Endothelial cell (in vitro differentiated cells): ENCODE results near the gene DOK6. TPM values are rescaled to one million over a fixed set of nuclear protein-coding genes. Genes with fewer than 3 reads are reported as not detected.

Source experiments
- DNase-seq: peaks from one replicate; pipeline ENCODE4 v3.0.0; 2021; ENCODE audit warnings: low spot score
- H3K27ac Mint-ChIP-seq: one replicate; pipeline ENCODE4 v1.8.0; 2021; ENCODE audit warnings: mixed read lengths, inconsistent platforms; ENCODE audit not compliant: unreplicated experiment
- H3K27me3 Mint-ChIP-seq: one replicate; pipeline ENCODE4 v1.8.0; 2021; ENCODE audit warnings: mild to moderate bottlenecking, moderate library complexity, mixed read lengths, inconsistent platforms; ENCODE audit not compliant: unreplicated experiment
- H3K36me3 Mint-ChIP-seq: one replicate; pipeline ENCODE4 v1.8.0; 2021; ENCODE audit warnings: mild to moderate bottlenecking, low read depth, mixed read lengths, inconsistent platforms; ENCODE audit not compliant: unreplicated experiment
- H3K4me1 Mint-ChIP-seq: one replicate; pipeline ENCODE4 v1.8.0; 2021; ENCODE audit warnings: mild to moderate bottlenecking, mixed read lengths, inconsistent platforms; ENCODE audit not compliant: unreplicated experiment
- H3K4me3 Mint-ChIP-seq: one replicate; pipeline ENCODE4 v1.8.0; 2021; ENCODE audit warnings: mild to moderate bottlenecking, mixed read lengths, inconsistent platforms; ENCODE audit not compliant: unreplicated experiment
- H3K9me3 Mint-ChIP-seq: one replicate; pipeline ENCODE4 v1.8.0; 2021; ENCODE audit warnings: mixed read lengths, inconsistent platforms; ENCODE audit not compliant: unreplicated experiment
- CTCF ChIP-seq: fragments of 200-600 bp; sonication (generic); IDR thresholded peaks from one replicate; pipeline ENCODE4 v1.5.0; 2021; ENCODE audit warnings: antibody characterized with exemption; ENCODE audit not compliant: unreplicated experiment
- total RNA-seq: library from RNA; stranded (reverse); fragmentation: NEBNext Ultra II Directional; extraction: Animal tissue kit (Norgen Biotek cat#: 25700); gene quantifications from one replicate; pipeline ENCODE4 v1.2.1, GENCODE V29; 2021; ENCODE audit not compliant: unreplicated experiment

DOK6 gene
- total RNA-seq, 1 donor from 2014 or later: 2.2 TPM

DNA sequence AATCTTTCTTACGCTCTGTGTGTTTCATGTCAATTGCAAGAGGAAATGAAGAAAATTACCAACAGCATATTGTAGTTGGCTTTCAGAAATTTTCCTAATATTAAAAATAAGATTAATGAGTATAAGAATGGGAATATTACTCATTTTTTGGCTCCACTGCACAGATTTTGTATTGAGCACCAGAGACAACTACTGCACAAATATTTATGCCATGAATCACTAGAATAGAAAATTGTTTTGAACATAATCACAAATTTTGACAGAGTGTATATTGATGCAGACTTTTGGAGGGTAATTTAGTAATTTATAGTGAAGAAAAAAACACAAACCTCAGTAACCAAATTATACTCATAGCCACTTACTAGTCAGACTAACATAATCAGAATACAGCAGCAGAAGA is 118.3 kb downstream of the DOK6 start:
- TF ChIP-seq CTCF: no peak
- no peak for DNase-seq
- Mint-ChIP-seq H3K4me3 (no peak overlapping the region), H3K27ac (no peak overlapping the region), H3K27me3 (no peaks in the 10 kb centered on the region), H3K4me1 (peaks cover 4% of the 10 kb centered on the region), H3K9me3 (no peaks in the 10 kb centered on the region), H3K36me3 (no peaks in the 10 kb centered on the region)

- Mint-ChIP-seq H3K27me3 (no peaks in the 10 kb centered on the region), H3K4me3 (no peak overlapping the region), H3K36me3 (no peaks in the 10 kb centered on the region), H3K27ac (no peak overlapping the region), H3K9me3 (no peaks in the 10 kb centered on the region), H3K4me1 (peaks cover 4% of the 10 kb centered on the region)
- no peak for TF ChIP-seq CTCF
- DNase-seq: no peak
Measured at GRCh38 chr18:69523582-69523981, 122.9 kb downstream of the DOK6 start.

DNA sequence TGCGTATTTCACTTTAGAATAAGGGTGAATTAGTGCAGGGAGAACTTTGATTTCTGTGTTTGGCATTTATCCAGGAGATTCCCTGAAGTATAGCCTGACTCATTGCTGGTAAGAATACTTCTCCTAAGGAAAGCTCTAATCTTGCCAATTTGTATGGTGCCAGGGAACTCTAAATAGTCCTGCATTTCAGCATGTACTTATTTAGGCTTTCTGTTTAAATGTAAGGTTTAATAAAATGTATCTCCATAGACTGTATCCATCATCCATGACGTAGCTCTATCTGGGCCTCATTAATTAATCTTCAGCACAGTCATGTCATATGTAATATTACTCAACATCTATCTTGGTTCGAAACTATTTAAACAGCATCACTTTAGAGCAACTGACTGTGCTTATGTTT is 127.7 kb downstream of the DOK6 start:
- H3K4me3 Mint-ChIP-seq: no peak overlapping the region

GRCh38 chr18:69529151-69529550 is 128.5 kb downstream of the DOK6 start:
- Mint-ChIP-seq H3K36me3 (no peaks in the 10 kb centered on the region), H3K9me3 (no peaks in the 10 kb centered on the region), H3K4me1 (no peaks in the 10 kb centered on the region), H3K4me3 (no peak overlapping the region), H3K27ac (no peak overlapping the region), H3K27me3 (no peaks in the 10 kb centered on the region)
- DNase-seq: no peak
- no peak for TF ChIP-seq CTCF

More for the DNA sequence above, 127.7 kb downstream of the DOK6 start:
- Mint-ChIP-seq H3K27ac (no peak overlapping the region), H3K36me3 (no peaks in the 10 kb centered on the region), H3K9me3 (no peaks in the 10 kb centered on the region), H3K4me1 (no peaks in the 10 kb centered on the region), H3K27me3 (no peaks in the 10 kb centered on the region)
- DNase-seq: no peak
- no peak for TF ChIP-seq CTCF

- Mint-ChIP-seq H3K4me1 (no peaks in the 10 kb centered on the region), H3K36me3 (no peaks in the 10 kb centered on the region), H3K4me3 (no peak overlapping the region), H3K9me3 (no peaks in the 10 kb centered on the region), H3K27ac (no peak overlapping the region), H3K27me3 (no peaks in the 10 kb centered on the region)
- TF ChIP-seq CTCF: no peak
- no peak for DNase-seq
Measured at GRCh38 chr18:69531973-69532372, 131.3 kb downstream of the DOK6 start.
